GM12878 (cell line): ENCODE results near the gene PQBP1. TPM values are rescaled to one million over a fixed set of nuclear protein-coding genes. Genes with fewer than 3 reads are reported as not detected.

Experiments
- BMI1 ChIP-seq: fragments of 450-650 bp; IDR thresholded peaks from 2 replicates; pipeline ENCODE4 v1.6.1; 2016; ENCODE audit warnings: mild to moderate bottlenecking, moderate library complexity, borderline replicate concordance
- CHD1 ChIP-seq: IDR thresholded peaks from 2 replicates; pipeline ENCODE4 v1.6.1; 2012; ENCODE audit warnings: low read depth, low read length, improper control_type of control experiment
- FOXK2 ChIP-seq: fragments of 450-650 bp; IDR thresholded peaks from 2 replicates; pipeline ENCODE4 v1.6.1; 2017; ENCODE audit warnings: mild to moderate bottlenecking, moderate library complexity
- GABPA ChIP-seq: IDR thresholded peaks from 2 replicates; pipeline ENCODE4 v1.6.1; 2014; ENCODE audit warnings: antibody characterized with exemption, low read depth, mild to moderate bottlenecking, inconsistent platforms
- GATAD2B ChIP-seq: fragments of 450-650 bp; conservative IDR thresholded peaks from 2 replicates; pipeline ENCODE4 v1.6.1; 2017; ENCODE audit warnings: low read depth, mild to moderate bottlenecking, moderate library complexity
- IRF4 ChIP-seq: IDR thresholded peaks from 2 replicates; pipeline ENCODE4 v1.6.1; 2011; ENCODE audit warnings: low read depth, low read length
- KLF5 ChIP-seq: fragments of 450-650 bp; IDR thresholded peaks from 2 replicates; pipeline ENCODE4 v1.6.1; 2014; ENCODE audit warnings: mild to moderate bottlenecking; ENCODE audit not compliant: partially characterized antibody
- MEF2B ChIP-seq: fragments of 450-650 bp; IDR thresholded peaks from 2 replicates; pipeline ENCODE4 v1.6.1; 2018; ENCODE audit warnings: mild to moderate bottlenecking, moderate library complexity; ENCODE audit not compliant: partially characterized antibody, poor library complexity, severe bottlenecking
- MLLT1 ChIP-seq: fragments of 450-650 bp; IDR thresholded peaks from 2 replicates; pipeline ENCODE4 v1.6.1; 2016; ENCODE audit warnings: mild to moderate bottlenecking
- NFIC ChIP-seq: IDR thresholded peaks from 2 replicates; pipeline ENCODE4 v1.6.1; 2012; ENCODE audit warnings: low read depth, mild to moderate bottlenecking, inconsistent platforms, low read length, moderate library complexity
- POLR2AphosphoS2 ChIP-seq: IDR thresholded peaks from 2 replicates; pipeline ENCODE4 v1.6.1; 2011; ENCODE audit warnings: low read depth, mild to moderate bottlenecking, low read length, improper control_type of control experiment, moderate library complexity
- RAD51 ChIP-seq: fragments of 450-650 bp; IDR thresholded peaks from 2 replicates; pipeline ENCODE4 v1.6.1; 2016; ENCODE audit warnings: moderate library complexity, mild to moderate bottlenecking, inconsistent platforms
- RELA ChIP-seq: fragments of 450-650 bp; IDR thresholded peaks from 2 replicates; pipeline ENCODE4 v1.8.0; 2014; ENCODE audit warnings: borderline replicate concordance; ENCODE audit not compliant: partially characterized antibody
- SMAD5 ChIP-seq: IDR thresholded peaks from 2 replicates; pipeline ENCODE4 v1.6.1; 2016; ENCODE audit warnings: antibody characterized with exemption, low read depth
- SMC3 ChIP-seq: IDR thresholded peaks from 2 replicates; pipeline ENCODE4 v1.6.1; 2011; ENCODE audit warnings: low read length, improper control_type of control experiment, borderline replicate concordance
- TBL1XR1 ChIP-seq: IDR thresholded peaks from 2 replicates; pipeline ENCODE4 v1.6.1; 2012; ENCODE audit warnings: low read depth, low read length, improper control_type of control experiment
- YY1 ChIP-seq: IDR thresholded peaks from 2 replicates; pipeline ENCODE4 v1.6.1; 2011; ENCODE audit warnings: low read depth, mild to moderate bottlenecking, low read length
- ZBED1 ChIP-seq: IDR thresholded peaks from 2 replicates; pipeline ENCODE4 v1.6.1; 2016; ENCODE audit warnings: borderline replicate concordance
- ZBTB40 ChIP-seq: fragments of 450-650 bp; IDR thresholded peaks from 2 replicates; pipeline ENCODE4 v1.6.1; 2016; ENCODE audit warnings: mild to moderate bottlenecking, moderate library complexity, borderline replicate concordance
- ZNF217 ChIP-seq: fragments of 450-650 bp; IDR thresholded peaks from 2 replicates; pipeline ENCODE4 v1.6.1; 2017; ENCODE audit warnings: antibody characterized with exemption, mild to moderate bottlenecking
- ZNF274 ChIP-seq: IDR thresholded peaks from one replicate; pipeline ENCODE4 v1.8.0; 2011; ENCODE audit not compliant: insufficient read length, insufficient read depth
- ZNF687 ChIP-seq: fragments of 450-650 bp; IDR thresholded peaks from 2 replicates; pipeline ENCODE4 v1.6.1; 2017; ENCODE audit warnings: mild to moderate bottlenecking, moderate library complexity
- polyA plus RNA-seq, 11 experiments: library from polyadenylated mRNA; depleted of rRNA in 4 of 11; unstranded in 6 of 11; stranded (reverse) in 5 of 11; fragments of >200 nt; fragmentation: Nextera tagmentation in 4 of 11; fragmentation: Illumina TruSeq in 1 of 11; extraction: Ambion mirVana in 4 of 11; extraction: Trizol in 1 of 11; gene quantifications; 1 replicate in 1 of 11; 2 replicates in 10 of 11; pipeline versions ENCODE4 v1.2.1 to v1.2.3, GENCODE V29; 2011 to 2016; ENCODE audit warnings: inconsistent platforms in 2 of 11, missing spikeins in 2 of 11, low read depth in 1 of 11
- total RNA-seq, 4 experiments: library from RNA; depleted of rRNA in 3 of 4; stranded (reverse); fragments of >200 nt in 3 of 4; fragmentation: Illumina TruSeq in 1 of 4; extraction: Trizol in 1 of 4; gene quantifications; 2 replicates each; pipeline versions ENCODE4 v1.2.1 to v1.2.3, GENCODE V29; 2013 to 2021

PQBP1 gene
- total and polyA plus RNA-seq, 10 of the 15 experiments (the other 5 are each of a cell fraction or from before 2014, with no cell fraction given), result 12.5 to 74.8 (median 68.5) TPM

- TF ChIP-seq MEF2B, result peak; percentile 73
- no peak for TF ChIP-seq CHD1
- TF ChIP-seq POLR2AphosphoS2, result peak; percentile 90
- peak; percentile 73 for TF ChIP-seq YY1
- TF ChIP-seq GABPA, result no peak
- no peak for TF ChIP-seq GATAD2B
- no peak for TF ChIP-seq NFIC
- TF ChIP-seq SMAD5, result no peak
- TF ChIP-seq ZNF687, result peak; percentile 73; the same call in 1 of the 2 replicates
- TF ChIP-seq SMC3, result peak; percentile 70
- TF ChIP-seq ZBED1, result no peak
- TF ChIP-seq RELA, result no peak
- 0 out of 2 replicates have a peak, but pooled peaks have one; percentile 47 for TF ChIP-seq TBL1XR1
- TF ChIP-seq RAD51, result no peak
- no peak for TF ChIP-seq KLF5
- TF ChIP-seq BMI1, result peak; percentile 99
- no peak for TF ChIP-seq FOXK2
- TF ChIP-seq ZBTB40, result no peak
- no peak for TF ChIP-seq IRF4
- TF ChIP-seq ZNF274, result no peak
- TF ChIP-seq MLLT1, result peak; percentile 92
- no peak for TF ChIP-seq ZNF217
These were observed 19.6 kb downstream of the PQBP1 start (continued) for GRCh38 chrX:48917139-48918001.
